MG63 (cell line): ENCODE data around the gene DNAH8. TPM values are rescaled to one million over a fixed set of nuclear protein-coding genes. Genes with fewer than 3 reads are reported as not detected.
"Not testable (repeated sequence)": the region's sequence is repeated elsewhere in the genome, so short reads cannot be mapped to it uniquely, and the experiment has no call there.

Experiments used
- DNase-seq: peaks from one replicate; pipeline ENCODE4 v3.0.0-alpha.2; 2020
- H3K27me3 ChIP-seq: fragments of 250-450 bp; sonication (Bioruptor Pico); 2 replicates; pipeline ENCODE4 v1.5.1; 2020; ENCODE audit warnings: mild to moderate bottlenecking, moderate library complexity
- H3K36me3 ChIP-seq: fragments of 250-450 bp; sonication (Bioruptor Pico); 2 replicates; pipeline ENCODE4 v1.5.1; 2020; ENCODE audit warnings: mild to moderate bottlenecking, moderate library complexity
- H3K4me3 ChIP-seq: fragments of 250-450 bp; sonication (Bioruptor Pico); 2 replicates; pipeline ENCODE4 v1.5.1; 2020; ENCODE audit warnings: mild to moderate bottlenecking, moderate library complexity
- H3K9me3 ChIP-seq: fragments of 250-450 bp; sonication (Bioruptor Pico); 2 replicates; pipeline ENCODE4 v1.5.1; 2020; ENCODE audit warnings: mild to moderate bottlenecking, moderate library complexity
- total RNA-seq: library from RNA; depleted of rRNA; stranded (reverse); fragments of >200 nt; shearing (Covaris generic); gene quantifications from 2 replicates; pipeline ENCODE4 v1.2.3, GENCODE V29; 2014; ENCODE audit warnings: low replicate concordance

Gene DNAH8
- total RNA-seq, 1 experiment from 2014 or later, result 1.2 TPM

DNA sequence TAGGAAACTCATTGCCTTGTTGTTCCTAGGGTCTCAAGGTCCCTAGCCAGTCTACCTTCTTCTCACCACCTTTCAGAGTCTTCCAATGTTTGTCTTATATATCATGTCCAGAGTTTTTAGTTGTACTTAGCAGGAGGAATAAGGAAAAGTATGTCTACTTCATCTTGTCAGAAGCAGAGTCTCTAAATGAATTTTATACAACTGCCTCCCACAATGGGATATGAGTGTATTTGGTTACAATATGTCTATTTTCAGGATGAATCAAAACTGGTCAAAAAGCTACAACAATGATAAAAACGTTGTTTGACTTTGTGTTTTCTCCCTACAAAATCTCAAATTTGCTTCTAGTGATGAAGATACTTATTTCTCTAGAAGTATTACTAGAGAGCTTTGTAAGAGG, 19.2 kb upstream of the DNAH8 start:
- Histone ChIP-seq H3K36me3 (peaks cover 73% of the 10 kb centered on the region), H3K9me3 (peaks cover 9% of the 10 kb centered on the region), H3K4me3 (no peak overlapping the region), H3K27me3 (no peaks in the 10 kb centered on the region)
- DNase-seq, result no peak

DNA sequence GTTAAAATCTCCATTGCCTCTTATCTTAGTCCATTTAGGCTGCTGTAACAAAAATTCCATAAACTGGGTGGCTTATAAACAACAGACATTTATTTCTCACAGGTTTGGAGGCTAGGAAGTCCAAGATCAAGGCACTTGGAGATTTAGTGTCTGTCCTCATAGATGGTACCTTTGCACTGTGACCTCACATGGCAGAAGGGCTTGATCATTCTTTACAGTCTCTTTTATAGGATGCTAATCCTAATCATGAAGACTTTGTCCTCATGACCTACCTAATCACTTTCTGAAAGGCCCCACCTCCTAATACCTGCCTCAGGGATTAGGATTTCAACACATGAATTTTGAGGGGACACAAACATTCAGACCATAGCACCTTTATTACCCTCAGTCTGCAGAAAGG, 18.8 kb upstream of the DNAH8 start:
- H3K9me3 ChIP-seq, result peaks cover 11% of the 10 kb centered on the region
- H3K4me3 ChIP-seq, result no peak overlapping the region
- H3K36me3 ChIP-seq, result peaks cover 76% of the 10 kb centered on the region
- H3K27me3 ChIP-seq, result no peaks in the 10 kb centered on the region
- no peak for DNase-seq

DNA sequence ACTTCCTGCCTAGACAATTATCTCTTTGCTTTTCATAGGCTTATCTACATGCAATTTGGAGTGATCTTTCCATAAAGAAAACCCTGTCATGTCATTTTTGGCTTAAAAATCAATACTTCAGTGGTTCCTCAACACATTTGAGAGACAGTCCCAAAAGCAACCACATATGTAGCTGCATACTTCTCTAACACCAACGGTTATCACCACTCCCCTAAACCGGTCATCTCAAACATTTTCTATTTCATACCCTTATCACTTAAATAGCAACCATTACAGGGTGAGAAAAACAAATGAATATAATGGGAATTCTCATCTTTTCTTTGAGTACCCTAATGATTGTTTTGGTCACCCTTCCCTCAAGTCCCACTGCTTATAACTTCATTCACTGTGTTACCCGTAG, 17.3 kb upstream of the DNAH8 start:
- H3K27me3 ChIP-seq, result no peaks in the 10 kb centered on the region
- no peak for DNase-seq
- H3K4me3 ChIP-seq, result no peak overlapping the region
- H3K36me3 ChIP-seq, result peaks cover 81% of the 10 kb centered on the region
- peaks cover 18% of the 10 kb centered on the region for H3K9me3 ChIP-seq

DNA sequence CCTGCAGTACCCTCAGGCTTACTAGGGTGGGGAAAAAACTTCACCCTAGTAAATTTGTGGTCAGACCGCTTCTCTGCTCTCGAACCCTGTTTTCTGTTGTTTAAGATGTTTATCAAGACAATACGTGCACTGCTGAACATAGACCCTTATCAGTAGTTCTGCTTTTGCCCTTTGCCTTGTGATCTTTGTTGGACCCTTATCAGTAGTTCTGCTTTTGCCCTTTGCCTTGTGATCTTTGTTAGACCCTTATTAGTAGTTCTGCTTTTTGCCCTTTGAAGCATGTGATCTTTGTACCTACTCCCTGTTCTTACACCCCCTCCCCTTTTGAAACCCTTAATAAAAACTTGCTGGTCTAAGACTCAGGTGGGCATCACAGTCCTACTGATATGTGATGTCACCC, 15.4 kb upstream of the DNAH8 start:
- not testable (repeated sequence) for H3K4me3 ChIP-seq, H3K27me3 ChIP-seq, DNase-seq
- Histone ChIP-seq H3K9me3 (peaks cover 18% of the 10 kb centered on the region), H3K36me3 (peaks cover 66% of the 10 kb centered on the region)

DNA sequence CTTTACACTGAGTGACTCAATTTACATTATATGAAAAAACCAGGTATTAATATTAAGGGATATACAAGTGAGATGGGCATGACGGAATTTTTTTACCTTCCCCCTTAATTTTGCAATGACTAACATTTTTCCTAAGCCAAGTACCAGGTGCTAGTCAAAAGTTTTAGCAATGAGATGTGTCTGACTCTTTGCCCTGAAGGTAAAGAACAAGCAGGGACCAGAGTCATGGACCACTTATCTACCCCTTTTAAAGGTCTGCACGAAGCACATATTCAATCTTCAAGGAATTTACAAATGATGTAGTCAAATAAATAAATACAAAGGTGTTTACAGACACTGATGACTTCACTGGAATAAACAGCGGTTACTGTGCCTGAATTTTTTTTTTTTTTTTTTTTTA, 13.6 kb upstream of the DNAH8 start:
- no peak for DNase-seq
- Histone ChIP-seq H3K27me3 (peaks cover 3% of the 10 kb centered on the region), H3K4me3 (peak overlapping the region; percentile 78), H3K36me3 (peaks cover 47% of the 10 kb centered on the region), H3K9me3 (peaks cover 18% of the 10 kb centered on the region)

DNA sequence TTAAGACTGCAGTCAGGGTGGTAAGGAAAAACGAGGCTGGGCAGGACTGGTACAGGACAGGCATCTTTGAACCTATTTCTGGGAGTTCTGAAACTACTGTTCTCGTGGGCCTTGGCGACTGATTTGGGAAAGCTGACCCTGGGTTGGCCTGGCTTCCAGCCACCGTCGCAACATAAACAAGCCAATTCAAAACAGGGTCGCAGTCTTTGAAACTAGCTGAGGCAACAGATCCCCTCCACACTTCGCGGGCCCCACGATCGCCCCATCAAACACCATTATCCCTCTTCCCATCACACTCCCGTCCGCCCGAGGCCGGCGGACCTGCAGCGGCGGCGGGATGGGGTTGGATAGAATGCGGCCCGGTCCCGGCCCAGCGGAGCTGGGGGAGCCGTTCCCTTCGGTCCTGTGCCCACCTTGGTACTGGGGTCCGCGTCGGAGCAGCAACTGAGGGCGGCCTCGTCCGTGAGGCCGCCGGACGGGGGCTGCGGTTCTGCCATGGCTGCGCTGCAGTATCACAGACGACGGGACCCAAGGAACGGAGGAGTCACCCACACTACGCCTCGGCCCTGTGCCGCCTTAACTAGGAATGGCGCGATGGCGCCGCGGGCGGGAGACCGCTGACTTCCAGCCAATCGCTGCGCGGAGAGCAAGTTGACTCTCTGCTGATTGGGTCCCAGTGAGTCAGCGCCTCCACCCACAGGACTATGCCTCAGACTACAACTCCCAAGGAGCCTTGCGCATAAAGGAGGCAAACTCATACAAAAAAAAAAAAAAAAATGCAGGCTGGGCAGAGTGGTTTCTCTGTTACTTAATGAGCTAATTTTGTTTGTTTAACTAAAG, 12.3 kb upstream of the DNAH8 start, which contains the start of gene GLO1:
TSS of gene GLO1 (minus strand) at position 588 of the 840 bp plus-strand sequence. CDS start at position 497, 91 bp downstream.
- peaks cover 8% of the 10 kb centered on the region for H3K27me3 ChIP-seq
- peak within 1 kb of the TSS; percentile 78 for H3K4me3 ChIP-seq
- peak; percentile 100 for DNase-seq
- peaks cover 37% of the 10 kb centered on the region for H3K36me3 ChIP-seq
- H3K9me3 ChIP-seq, result peaks cover 18% of the 10 kb centered on the region

DNA sequence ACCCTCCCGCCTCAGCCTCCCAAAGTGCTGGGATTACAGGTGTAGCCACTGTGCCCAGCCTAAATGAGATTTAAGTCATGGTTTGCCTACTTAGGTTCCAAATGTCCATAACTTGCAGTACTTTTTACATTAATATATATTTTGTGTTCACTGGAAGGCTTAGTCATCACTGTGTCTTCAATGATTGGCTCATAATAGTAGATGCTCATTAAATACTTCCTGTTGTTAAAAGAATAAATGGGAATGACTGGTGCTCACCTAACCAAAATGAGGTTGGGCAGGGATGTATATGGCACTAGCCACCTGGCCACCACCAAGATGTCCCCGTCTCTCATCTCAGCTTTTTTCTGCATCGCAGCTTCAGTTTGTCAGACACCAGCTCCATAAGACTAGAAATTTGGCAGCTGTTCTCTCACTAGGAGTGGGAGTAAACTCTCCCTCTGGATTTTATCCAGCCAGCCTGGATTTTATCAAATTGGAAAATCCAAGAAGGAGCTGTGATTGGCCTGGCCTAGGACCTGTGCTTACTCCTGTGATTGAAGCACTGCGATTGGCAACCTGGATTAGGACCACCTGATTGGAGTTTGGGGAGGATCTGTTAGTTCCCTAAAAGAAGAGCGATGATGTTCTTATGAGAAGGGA, 11.0 kb upstream of the DNAH8 start:
- DNase-seq, result no peak
- peaks cover 29% of the 10 kb centered on the region for H3K36me3 ChIP-seq
- H3K4me3 ChIP-seq, result no peak overlapping the region
- H3K27me3 ChIP-seq, result peaks cover 8% of the 10 kb centered on the region
- H3K9me3 ChIP-seq, result peaks cover 18% of the 10 kb centered on the region

DNA sequence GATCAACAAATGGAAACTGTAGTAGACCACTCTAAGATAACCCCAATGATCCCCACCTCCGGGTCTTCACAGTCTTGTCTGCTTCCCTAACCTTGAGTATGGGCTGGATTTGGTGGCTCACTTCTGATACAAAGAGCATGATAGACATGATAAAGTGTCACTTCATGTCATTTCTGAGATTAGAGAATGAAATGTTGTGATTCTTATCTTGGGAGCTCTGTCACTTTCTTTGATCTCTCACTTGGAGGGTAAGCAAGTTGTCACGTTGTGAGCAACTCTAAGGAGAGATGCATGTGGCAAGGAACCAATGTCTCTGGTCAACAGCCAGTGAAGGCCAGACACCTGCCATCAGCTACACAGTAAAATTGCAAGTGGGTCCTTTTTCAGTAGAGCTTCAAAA, 9.2 kb upstream of the DNAH8 start:
- Histone ChIP-seq H3K27me3 (peaks cover 11% of the 10 kb centered on the region), H3K36me3 (peaks cover 16% of the 10 kb centered on the region), H3K9me3 (peaks cover 17% of the 10 kb centered on the region), H3K4me3 (no peak overlapping the region)
- no peak for DNase-seq

DNA sequence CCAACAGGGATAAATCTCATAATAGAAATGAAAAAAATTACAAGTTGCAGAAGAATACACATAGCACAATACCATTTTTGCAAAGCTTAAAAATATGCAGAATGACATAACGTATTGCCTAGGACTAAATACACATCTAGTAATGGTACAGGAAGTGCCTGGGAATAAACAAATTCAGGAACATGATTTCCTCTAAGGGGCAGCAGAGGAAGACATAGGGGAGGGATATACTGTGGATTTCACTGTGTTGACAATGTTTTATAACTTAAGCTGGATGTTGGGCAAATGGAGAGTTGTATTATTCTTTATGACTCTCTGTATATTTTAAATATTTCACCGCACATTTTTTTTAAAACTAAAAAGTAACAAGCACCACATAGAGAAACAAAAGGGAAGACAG, 6.6 kb upstream of the DNAH8 start:
- no peak for DNase-seq

DNA sequence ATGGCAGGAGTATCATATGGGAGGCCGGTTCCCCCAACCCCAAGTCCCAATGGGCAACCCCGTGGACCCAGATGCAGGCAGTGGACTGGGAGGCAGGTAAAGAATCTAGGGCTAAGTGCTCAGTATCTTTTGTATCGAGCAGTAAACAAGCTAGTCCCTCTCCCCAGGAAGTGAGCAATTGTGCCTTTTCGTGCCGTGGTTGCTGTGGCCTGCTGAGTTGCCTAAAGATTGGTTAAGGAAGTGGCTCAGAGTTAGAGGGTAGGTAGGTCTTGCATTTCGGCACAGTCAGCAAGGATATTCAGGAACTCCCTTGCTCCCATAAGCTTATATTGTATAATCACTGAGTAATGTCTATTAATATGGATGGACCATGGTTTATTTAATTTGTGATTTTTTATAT, 1.3 kb upstream of the DNAH8 start:
- Histone ChIP-seq H3K4me3 (no peak overlapping the region), H3K9me3 (peaks cover 7% of the 10 kb centered on the region), H3K36me3 (no peaks in the 10 kb centered on the region), H3K27me3 (peaks cover 24% of the 10 kb centered on the region)
- DNase-seq, result peak; percentile 77

More for the DNA sequence above, 6.6 kb upstream of the DNAH8 start:
- peaks cover 14% of the 10 kb centered on the region for H3K27me3 ChIP-seq
- H3K9me3 ChIP-seq, result peaks cover 7% of the 10 kb centered on the region
- H3K36me3 ChIP-seq, result no peaks in the 10 kb centered on the region
- no peak overlapping the region for H3K4me3 ChIP-seq

DNA sequence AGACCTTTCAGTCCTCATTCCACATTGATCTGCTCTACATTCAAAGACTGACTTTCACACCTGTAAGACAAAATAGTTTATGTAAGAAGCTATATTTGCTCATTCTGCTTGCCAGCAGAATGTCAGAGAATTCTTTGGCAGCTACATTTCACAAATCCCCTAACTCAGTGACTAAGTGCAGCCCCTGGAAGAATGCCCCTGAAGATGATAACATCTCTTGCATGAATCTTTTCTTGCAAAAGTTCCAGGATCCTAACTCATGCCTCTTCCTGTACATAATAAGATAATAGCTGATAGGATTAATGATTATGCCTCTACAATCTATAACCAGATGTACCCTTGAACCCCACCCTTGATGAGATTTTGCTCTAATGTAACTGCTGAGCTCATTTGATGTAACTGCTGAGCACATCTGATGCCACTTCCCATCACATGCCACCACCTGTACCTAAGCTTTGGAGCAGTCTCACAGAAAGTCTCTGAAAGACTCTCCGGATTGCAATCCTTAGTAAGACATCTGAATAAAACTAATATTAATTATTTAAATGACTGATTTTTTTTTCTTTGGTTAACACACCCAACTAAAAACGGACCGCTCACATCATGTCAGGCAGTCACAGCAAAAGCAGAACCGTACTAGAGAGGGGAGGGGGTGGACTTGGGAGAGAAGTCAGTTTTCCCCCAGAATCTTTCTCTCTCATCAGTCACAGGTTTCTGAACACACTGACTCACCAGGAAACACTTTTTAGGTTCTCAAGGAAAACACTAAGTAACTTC, 684 bp upstream of the DNAH8 start:
- Histone ChIP-seq H3K9me3 (peaks cover 7% of the 10 kb centered on the region), H3K27me3 (peaks cover 23% of the 10 kb centered on the region), H3K36me3 (no peaks in the 10 kb centered on the region), H3K4me3 (no peak overlapping the region)
- peak; percentile 77 for DNase-seq

DNA sequence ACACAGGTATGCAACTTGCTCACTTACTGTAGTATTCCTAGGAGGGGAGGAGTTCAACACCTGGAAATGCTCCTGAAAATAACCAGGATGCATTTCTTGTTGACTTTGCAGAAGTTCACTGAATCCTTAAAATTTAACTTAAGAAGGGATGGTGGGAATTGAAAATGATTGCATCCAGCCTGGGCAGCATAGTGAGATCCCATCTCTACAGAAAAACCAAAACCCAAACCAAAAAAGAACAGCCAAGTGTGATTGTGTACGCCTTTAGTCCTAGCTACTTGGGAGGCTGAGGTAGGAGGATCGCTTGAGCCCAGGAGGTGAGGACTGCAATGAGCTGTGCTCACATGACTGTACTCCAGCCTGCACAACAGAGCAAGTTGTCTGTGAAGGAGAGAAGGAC, 1.7 kb downstream of the DNAH8 start:
- peaks cover 27% of the 10 kb centered on the region for H3K27me3 ChIP-seq
- no peak overlapping the region for H3K4me3 ChIP-seq
- no peaks in the 10 kb centered on the region for H3K36me3 ChIP-seq
- H3K9me3 ChIP-seq, result peaks cover 5% of the 10 kb centered on the region
- no peak for DNase-seq

DNA sequence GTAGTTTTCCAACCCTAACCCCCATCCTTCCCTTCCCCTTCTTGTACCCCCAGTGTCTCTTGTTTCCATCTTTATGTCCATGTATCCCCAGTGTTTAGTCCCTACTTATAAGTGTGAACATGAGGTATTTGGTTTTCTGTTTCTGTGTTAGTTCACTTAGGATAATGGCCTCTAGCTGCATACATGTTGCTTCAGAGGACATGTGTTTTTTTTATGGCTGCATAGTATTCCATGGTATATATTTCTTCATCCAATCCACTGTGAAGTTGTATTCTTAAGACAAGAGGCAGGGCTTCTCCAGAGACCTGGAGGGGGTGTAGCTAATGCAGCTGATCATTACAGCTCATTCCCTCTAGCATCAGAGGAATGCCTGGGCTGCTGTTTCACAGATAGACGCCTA, 4.2 kb downstream of the DNAH8 start:
- Histone ChIP-seq H3K9me3 (peaks cover 5% of the 10 kb centered on the region), H3K4me3 (no peak overlapping the region), H3K36me3 (no peaks in the 10 kb centered on the region), H3K27me3 (peaks cover 24% of the 10 kb centered on the region)
- no peak for DNase-seq

DNA sequence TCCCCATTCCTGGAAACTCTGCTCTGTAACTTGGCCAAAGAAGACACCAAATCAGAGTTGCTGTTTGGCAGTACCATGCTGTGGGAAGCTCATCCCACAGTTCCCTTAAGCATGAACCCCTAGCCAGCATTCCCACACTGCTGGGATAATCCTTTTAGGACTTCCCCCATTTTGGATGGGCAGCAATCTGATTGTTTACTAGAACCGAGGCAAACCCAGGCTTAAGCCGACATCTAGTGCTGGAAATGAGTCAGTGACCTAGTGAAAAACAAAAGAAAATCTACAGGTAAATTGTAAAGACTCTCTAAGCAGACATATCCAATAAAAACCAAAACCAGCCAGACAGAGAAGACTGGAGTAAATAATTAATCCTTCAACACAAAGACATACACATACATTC, 5.2 kb downstream of the DNAH8 start:
- H3K9me3 ChIP-seq, result peaks cover 5% of the 10 kb centered on the region
- no peak overlapping the region for H3K4me3 ChIP-seq
- H3K36me3 ChIP-seq, result no peaks in the 10 kb centered on the region
- DNase-seq, result peak; percentile 43
- H3K27me3 ChIP-seq, result peaks cover 24% of the 10 kb centered on the region

DNA sequence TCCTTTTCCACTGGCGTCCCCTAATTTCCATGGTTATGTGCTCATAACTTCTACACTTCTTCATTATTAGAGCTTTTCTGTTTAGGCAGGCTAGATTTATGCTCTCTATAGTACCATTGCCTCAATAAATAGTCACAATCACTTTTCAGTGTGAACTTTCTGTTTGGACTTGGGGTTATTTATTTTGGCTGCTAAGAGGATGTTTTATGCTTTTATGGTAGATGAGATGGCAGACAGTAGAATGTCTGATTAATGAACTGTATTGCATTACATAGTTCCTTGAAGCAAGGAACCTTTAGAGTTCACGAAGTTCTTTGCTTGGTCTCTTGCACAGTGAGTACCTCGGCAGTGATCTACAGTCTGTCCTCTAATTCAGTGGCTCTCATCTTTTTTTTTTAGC, 6.9 kb downstream of the DNAH8 start:
- DNase-seq, result no peak
- no peaks in the 10 kb centered on the region for H3K36me3 ChIP-seq
- H3K27me3 ChIP-seq, result peaks cover 17% of the 10 kb centered on the region
- H3K9me3 ChIP-seq, result peaks cover 5% of the 10 kb centered on the region
- H3K4me3 ChIP-seq, result no peak overlapping the region

DNA sequence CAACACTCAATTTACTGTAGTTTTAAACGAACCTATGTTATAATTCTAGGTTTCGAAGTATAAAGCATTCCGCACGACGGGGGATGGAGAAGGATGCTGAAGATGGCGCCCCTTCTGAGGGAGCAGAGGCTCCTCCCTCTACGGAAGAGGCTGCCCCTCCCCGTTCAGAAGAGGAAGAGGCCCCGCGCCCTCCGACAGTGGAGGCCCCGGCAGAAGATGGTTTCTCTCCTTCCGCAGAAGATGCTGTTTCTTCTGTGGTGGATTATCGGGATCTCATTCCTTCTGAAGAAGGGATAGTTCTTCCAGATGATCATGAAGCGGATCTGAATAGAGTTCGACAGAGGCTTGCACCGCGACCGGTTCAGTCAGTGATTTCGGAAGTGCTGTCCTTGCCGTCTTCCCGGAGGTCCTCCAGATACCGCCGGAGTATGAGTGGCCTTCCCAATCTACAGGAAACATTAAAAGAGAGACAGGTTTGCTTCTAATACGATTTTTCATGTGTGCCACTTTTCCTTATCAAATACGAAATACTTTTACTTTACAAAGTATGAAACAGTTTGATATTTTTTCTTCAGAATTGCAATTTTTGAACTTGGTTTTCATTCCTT, 7.7 kb downstream of the DNAH8 start:
- H3K27me3 ChIP-seq, result peaks cover 14% of the 10 kb centered on the region

DNA sequence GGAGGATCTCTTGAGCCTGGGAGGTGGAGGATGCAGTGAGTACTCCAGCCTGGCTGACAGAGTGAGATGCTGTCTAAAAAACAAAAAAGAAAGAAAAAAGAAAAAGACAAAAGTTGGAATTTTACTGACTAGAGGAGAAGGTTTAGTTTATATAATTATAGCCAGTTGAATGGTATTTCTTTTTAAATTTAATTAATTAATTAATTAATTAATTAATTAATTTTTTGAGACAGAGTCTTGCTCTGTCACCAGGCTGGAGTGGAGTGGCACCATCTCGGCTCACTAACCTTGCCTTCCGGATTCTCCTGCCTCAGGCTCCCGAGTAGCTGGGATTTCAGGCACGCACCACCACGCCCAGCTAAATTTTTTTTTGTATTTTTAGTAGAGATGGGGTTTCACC, 8.7 kb downstream of the DNAH8 start:
- DNase-seq, result no peak
- peaks cover 7% of the 10 kb centered on the region for H3K27me3 ChIP-seq
- no peak overlapping the region for H3K4me3 ChIP-seq
- H3K9me3 ChIP-seq, result peaks cover 5% of the 10 kb centered on the region
- no peaks in the 10 kb centered on the region for H3K36me3 ChIP-seq

More for the DNA sequence above, 7.7 kb downstream of the DNAH8 start:
- H3K9me3 ChIP-seq, result peaks cover 5% of the 10 kb centered on the region
- DNase-seq, result no peak
- H3K4me3 ChIP-seq, result no peak overlapping the region
- no peaks in the 10 kb centered on the region for H3K36me3 ChIP-seq
